ENCODE data around the gene NRAS. TPM values are rescaled to one million over a fixed set of nuclear protein-coding genes. Genes with fewer than 3 reads are reported as not detected.

NRAS gene
- total and polyA plus RNA-seq, 9 of the 15 experiments (the other 6 are each of a cell fraction or from before 2014, with no cell fraction given), result 40.7 to 94.5 (median 75.4) TPM

GRCh38 chr1:114756949-114757454 lies 40.4 kb upstream of the NRAS start (continued):
- TF ChIP-seq ZNF766 (CRISPR knock-in tag; conservative IDR thresholded peaks at IDR 0.05), result no peak
- no peak for TF ChIP-seq ZHX1 (conservative IDR thresholded peaks at IDR 0.05; ENCODE audit: low read length)
- TF ChIP-seq SNIP1 (IDR thresholded peaks at IDR 0.05; ENCODE audit: low read depth), result no peak
- TF ChIP-seq SMARCB1 (IDR thresholded peaks at IDR 0.05; ENCODE audit: insufficient read length, low read depth), result no peak
- no peak for TF ChIP-seq BHLHE40 (IDR thresholded peaks at IDR 0.05; ENCODE audit: low read length)
- no peak for TF ChIP-seq HINFP (tag; conservative IDR thresholded peaks at IDR 0.05; ENCODE audit: low read depth)
